ENCODE results near the gene IL1RL1.

DNA sequence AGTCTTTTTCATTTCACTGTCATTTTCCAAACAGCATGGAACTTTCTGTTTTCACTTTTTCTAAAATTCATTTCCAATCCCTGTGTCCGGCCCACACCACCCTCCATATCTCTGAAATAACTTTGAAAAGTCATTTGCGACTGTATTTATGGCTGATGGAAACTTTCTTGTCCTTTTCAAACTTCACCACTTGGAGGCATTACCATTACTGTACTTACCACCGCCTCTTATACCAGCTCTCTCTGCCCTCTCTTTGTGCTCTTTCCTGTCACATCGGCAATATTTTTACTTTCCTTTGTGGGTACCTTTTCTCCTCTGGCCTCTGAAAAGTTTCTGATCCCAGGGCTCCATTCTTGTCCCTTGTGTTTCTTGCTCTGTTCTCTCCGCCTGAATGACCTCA lies 39.5 kb upstream of the IL1RL1 start:
- TF ChIP-seq, protein P1, sequence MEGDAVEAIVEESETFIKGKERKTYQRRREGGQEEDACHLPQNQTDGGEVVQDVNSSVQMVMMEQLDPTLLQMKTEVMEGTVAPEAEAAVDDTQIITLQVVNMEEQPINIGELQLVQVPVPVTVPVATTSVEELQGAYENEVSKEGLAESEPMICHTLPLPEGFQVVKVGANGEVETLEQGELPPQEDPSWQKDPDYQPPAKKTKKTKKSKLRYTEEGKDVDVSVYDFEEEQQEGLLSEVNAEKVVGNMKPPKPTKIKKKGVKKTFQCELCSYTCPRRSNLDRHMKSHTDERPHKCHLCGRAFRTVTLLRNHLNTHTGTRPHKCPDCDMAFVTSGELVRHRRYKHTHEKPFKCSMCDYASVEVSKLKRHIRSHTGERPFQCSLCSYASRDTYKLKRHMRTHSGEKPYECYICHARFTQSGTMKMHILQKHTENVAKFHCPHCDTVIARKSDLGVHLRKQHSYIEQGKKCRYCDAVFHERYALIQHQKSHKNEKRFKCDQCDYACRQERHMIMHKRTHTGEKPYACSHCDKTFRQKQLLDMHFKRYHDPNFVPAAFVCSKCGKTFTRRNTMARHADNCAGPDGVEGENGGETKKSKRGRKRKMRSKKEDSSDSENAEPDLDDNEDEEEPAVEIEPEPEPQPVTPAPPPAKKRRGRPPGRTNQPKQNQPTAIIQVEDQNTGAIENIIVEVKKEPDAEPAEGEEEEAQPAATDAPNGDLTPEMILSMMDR (tag by site-specific recombination; IDR thresholded peaks at IDR 0.05): no peak
- TF ChIP-seq, protein P2, sequence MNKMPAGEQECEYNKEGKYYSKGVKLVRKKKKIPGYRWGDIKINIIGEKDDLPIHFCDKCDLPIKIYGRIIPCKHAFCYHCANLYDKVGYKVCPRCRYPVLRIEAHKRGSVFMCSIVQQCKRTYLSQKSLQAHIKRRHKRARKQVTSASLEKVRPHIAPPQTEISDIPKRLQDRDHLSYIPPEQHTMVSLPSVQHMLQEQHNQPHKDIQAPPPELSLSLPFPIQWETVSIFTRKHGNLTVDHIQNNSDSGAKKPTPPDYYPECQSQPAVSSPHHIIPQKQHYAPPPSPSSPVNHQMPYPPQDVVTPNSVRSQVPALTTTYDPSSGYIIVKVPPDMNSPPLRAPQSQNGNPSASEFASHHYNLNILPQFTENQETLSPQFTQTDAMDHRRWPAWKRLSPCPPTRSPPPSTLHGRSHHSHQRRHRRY (tag by site-specific recombination; IDR thresholded peaks at IDR 0.05): no peak
- TF ChIP-seq ZNF558 (tag by site-specific recombination; IDR thresholded peaks at IDR 0.05): no peak
- no peak for TF ChIP-seq ZNF140 (tag by site-specific recombination; IDR thresholded peaks at IDR 0.05)
- no peak for TF ChIP-seq ZNF274 (IDR thresholded peaks at IDR 0.05; ENCODE audit: low read length)
- no peak for TF ChIP-seq ZNF274 (tag by site-specific recombination; IDR thresholded peaks at IDR 0.05; ENCODE audit: borderline replicate concordance)
- TF ChIP-seq ZNF24 (tag by site-specific recombination; IDR thresholded peaks at IDR 0.05): no peak
- TF ChIP-seq, protein P3, sequence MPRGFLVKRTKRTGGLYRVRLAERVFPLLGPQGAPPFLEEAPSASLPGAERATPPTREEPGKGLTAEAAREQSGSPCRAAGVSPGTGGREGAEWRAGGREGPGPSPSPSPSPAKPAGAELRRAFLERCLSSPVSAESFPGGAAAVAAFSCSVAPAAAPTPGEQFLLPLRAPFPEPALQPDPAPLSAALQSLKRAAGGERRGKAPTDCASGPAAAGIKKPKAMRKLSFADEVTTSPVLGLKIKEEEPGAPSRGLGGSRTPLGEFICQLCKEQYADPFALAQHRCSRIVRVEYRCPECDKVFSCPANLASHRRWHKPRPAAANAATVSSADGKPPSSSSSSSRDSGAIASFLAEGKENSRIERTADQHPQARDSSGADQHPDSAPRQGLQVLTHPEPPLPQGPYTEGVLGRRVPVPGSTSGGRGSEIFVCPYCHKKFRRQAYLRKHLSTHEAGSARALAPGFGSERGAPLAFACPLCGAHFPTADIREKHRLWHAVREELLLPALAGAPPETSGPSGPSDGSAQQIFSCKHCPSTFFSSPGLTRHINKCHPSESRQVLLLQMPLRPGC (tag by site-specific recombination; IDR thresholded peaks at IDR 0.05): no peak
- no peak for TF ChIP-seq ZNF211 (tag by site-specific recombination; IDR thresholded peaks at IDR 0.05; ENCODE audit: low read depth)
- no peak for TF ChIP-seq OSR2 (tag by site-specific recombination; IDR thresholded peaks at IDR 0.05)
